Keratinocyte (primary cell): ENCODE data around the gene TSPEAR. TPM values are rescaled to one million over a fixed set of nuclear protein-coding genes. Genes with fewer than 3 reads are reported as not detected.

Experiments used
- DNase-seq: peaks from one replicate; pipeline ENCODE4 v3.0.0-alpha.2; 2011; ENCODE audit warnings: low read depth, missing footprints, low spot score
- FAIRE-seq: peaks from 2 replicates; lab custom pipeline; 2011; peaks lifted over from hg19 to GRCh38; lab: Jason Lieb, UNC
- H2AFZ ChIP-seq: 2 replicates; pipeline ENCODE4 v1.6.0; 2012; ENCODE audit warnings: low read length, control low read depth, inconsistent platforms; ENCODE audit not compliant: control insufficient read depth
- H3K27ac ChIP-seq: 2 replicates; pipeline ENCODE4 v1.5.1; 2011; ENCODE audit warnings: low read length; ENCODE audit not compliant: control insufficient read depth, insufficient read depth
- H3K27me3 ChIP-seq: 3 replicates; pipeline ENCODE4 v1.6.0; 2011; ENCODE audit warnings: low read length; ENCODE audit not compliant: control insufficient read depth, insufficient read depth; ENCODE audit errors: extremely low read depth
- H3K36me3 ChIP-seq, 2 experiments: 2 replicates in 1 of 2; 3 replicates in 1 of 2; pipeline ENCODE4 v1.5.1; 2011; ENCODE audit warnings: low read length in 2 of 2, mild to moderate bottlenecking in 1 of 2; ENCODE audit not compliant: control insufficient read depth in 2 of 2, insufficient read depth in 2 of 2; ENCODE audit errors: extremely low read depth in 1 of 2
- H3K4me1 ChIP-seq: 3 replicates; pipeline ENCODE4 v1.5.1; 2011; ENCODE audit warnings: low read length; ENCODE audit not compliant: control insufficient read depth, insufficient read depth; ENCODE audit errors: extremely low read depth
- H3K4me2 ChIP-seq: 3 replicates; pipeline ENCODE4 v1.6.0; 2011; ENCODE audit warnings: low read depth, low read length; ENCODE audit not compliant: control insufficient read depth, insufficient read depth; ENCODE audit errors: extremely low read depth
- H3K4me3 ChIP-seq, 3 experiments: fragments of 200-600 bp in 1 of 3; sonication (generic) in 1 of 3; 2 replicates in 2 of 3; 3 replicates in 1 of 3; pipeline ENCODE4 v1.5.1; 2011 to 2016; ENCODE audit warnings: low read length in 3 of 3, mild to moderate bottlenecking in 3 of 3, control low read depth in 2 of 3, inconsistent platforms in 1 of 3, low read depth in 1 of 3, mixed read lengths in 1 of 3, mixed run types in 1 of 3, moderate library complexity in 1 of 3; ENCODE audit not compliant: control insufficient read depth in 2 of 3, insufficient read depth in 2 of 3; ENCODE audit errors: extremely low read depth in 1 of 3
- H3K79me2 ChIP-seq: 2 replicates; pipeline ENCODE4 v1.6.0; 2012; ENCODE audit warnings: low read length; ENCODE audit not compliant: control insufficient read depth, insufficient read depth
- H3K9ac ChIP-seq: 3 replicates; pipeline ENCODE4 v1.6.0; 2011; ENCODE audit warnings: low read length; ENCODE audit not compliant: control insufficient read depth, insufficient read depth; ENCODE audit errors: extremely low read depth
- H3K9me1 ChIP-seq: 3 replicates; pipeline ENCODE4 v1.6.0; 2011; ENCODE audit warnings: low read length; ENCODE audit not compliant: control insufficient read depth, insufficient read depth; ENCODE audit errors: extremely low read depth
- H3K9me3 ChIP-seq: 2 replicates; pipeline ENCODE4 v1.5.1; 2012; ENCODE audit warnings: low read depth, low read length; ENCODE audit not compliant: control insufficient read depth
- H4K20me1 ChIP-seq: 3 replicates; pipeline ENCODE4 v1.6.0; 2011; ENCODE audit warnings: low read length; ENCODE audit not compliant: control insufficient read depth, insufficient read depth; ENCODE audit errors: extremely low read depth
- CTCF ChIP-seq, 3 experiments: IDR thresholded peaks in 1 of 3; conservative IDR thresholded peaks in 1 of 3; optimal IDR thresholded peaks in 1 of 3; 2 replicates in 2 of 3; 3 replicates in 1 of 3; pipeline versions ENCODE3 to v1.5.1; 2011; ENCODE audit warnings: low read length in 3 of 3, mild to moderate bottlenecking in 3 of 3, moderate library complexity in 2 of 3, control low read depth in 1 of 3, inconsistent platforms in 1 of 3; ENCODE audit not compliant: insufficient read depth in 2 of 3; ENCODE audit errors: extremely low read depth in 1 of 3
- EZH2 ChIP-seq: IDR thresholded peaks from one replicate; pipeline ENCODE4 v1.6.1; 2012; ENCODE audit warnings: inconsistent platforms, mild to moderate bottlenecking, low read length, moderate library complexity
- dilution Hi-C: fragments of 300-500 bp; cut with MboI; formaldehyde crosslinking; loops from one replicate; pipeline ENCODE4 v1.7.0; 2020; ENCODE audit warnings: low sequenced_read_pairs; ENCODE audit not compliant: extremely low pct_ligation_motif_present
- polyA plus RNA-seq, 5 experiments: library from polyadenylated mRNA; depleted of rRNA in 3 of 5; stranded (reverse) in 3 of 5; stranded (forward) in 1 of 5; unstranded in 1 of 5; fragments of >200 nt; gene quantifications; 1 replicate in 1 of 5; 2 replicates in 3 of 5; 3 replicates in 1 of 5; pipeline versions ENCODE4 v1.2.1 to v1.2.3, GENCODE V29; 2011 to 2012; ENCODE audit warnings: missing spikeins in 2 of 5, low read depth in 1 of 5, low replicate concordance in 1 of 5

TSPEAR gene
- polyA plus RNA-seq, 1 donor (not counting 4 experiments of a cell fraction or from before 2014, with no cell fraction given): 0.12 TPM

- TF ChIP-seq CTCF (optimal IDR thresholded peaks at IDR 0.05 in 1 of 3, IDR thresholded peaks at IDR 0.05 in 1 of 3, conservative IDR thresholded peaks at IDR 0.05 in 1 of 3; ENCODE audit: extremely low read depth in 1 of 3, insufficient read depth in 2 of 3, low read length in 3 of 3): no peak
- no peak for TF ChIP-seq EZH2
- DNase-seq: no peak
- H3K27me3 ChIP-seq: peaks cover 19% of the 10 kb centered on the region
Observed at GRCh38 chr21:44702973-44703730, 8.2 kb downstream of the TSPEAR start.

DNA sequence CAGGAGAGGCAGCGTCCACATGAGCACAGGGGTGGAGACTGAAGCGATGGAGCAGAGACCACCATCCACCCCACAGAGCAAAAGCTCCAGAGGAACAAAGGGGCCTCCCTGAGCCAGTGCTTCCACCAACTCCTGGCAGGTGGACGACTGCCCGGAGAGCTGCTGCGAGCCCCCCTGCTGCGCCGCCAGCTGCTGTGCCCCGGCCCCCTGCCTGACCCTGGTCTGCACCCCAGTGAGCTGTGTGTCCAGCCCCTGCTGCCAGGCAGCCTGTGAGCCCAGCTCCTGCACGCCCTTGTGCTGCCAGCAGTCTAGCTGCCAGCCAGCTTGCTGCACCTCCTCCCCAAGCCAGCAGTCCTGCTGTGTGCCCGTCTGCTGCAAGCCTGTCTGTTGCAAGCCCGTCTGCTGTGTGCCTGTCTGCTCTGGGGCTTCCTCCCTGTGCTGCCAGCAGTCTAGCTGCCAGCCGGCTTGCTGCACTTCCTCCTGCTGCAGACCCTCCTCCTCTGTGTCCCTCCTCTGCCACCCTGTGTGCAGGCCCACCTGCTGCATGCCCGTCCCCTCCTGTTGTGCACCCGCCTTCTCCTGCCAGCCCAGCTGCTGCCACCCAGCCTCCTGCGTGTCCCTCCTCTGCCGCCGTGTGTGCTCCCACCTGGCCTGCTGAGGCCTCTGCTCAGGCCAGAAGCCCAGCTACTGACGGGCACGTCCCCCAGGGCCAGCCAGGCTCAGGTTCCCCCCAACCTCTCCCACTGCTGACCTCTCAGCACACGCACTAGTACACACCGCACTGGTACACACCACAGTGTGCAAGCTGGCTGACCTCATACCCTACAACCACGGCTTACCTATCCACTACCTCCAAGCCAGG, 9.0 kb downstream of the TSPEAR start:
- Histone ChIP-seq H4K20me1 (no peaks in the 10 kb centered on the region), H3K4me3 (no peak overlapping the region), H3K9ac (no peak overlapping the region), H3K4me1 (no peaks in the 10 kb centered on the region), H3K79me2 (no peaks in the 10 kb centered on the region), H3K9me3 (peaks cover 4% of the 10 kb centered on the region), H3K36me3 (no peaks in the 10 kb centered on the region), H3K27ac (no peak overlapping the region), H2AFZ (no peak overlapping the region), H3K27me3 (peaks cover 21% of the 10 kb centered on the region), H3K9me1 (no peaks in the 10 kb centered on the region), H3K4me2 (no peak overlapping the region)
- TF ChIP-seq EZH2 (no peak), CTCF (optimal IDR thresholded peaks at IDR 0.05 in 1 of 3, IDR thresholded peaks at IDR 0.05 in 1 of 3, conservative IDR thresholded peaks at IDR 0.05 in 1 of 3; ENCODE audit: extremely low read depth in 1 of 3, insufficient read depth in 2 of 3, low read length in 3 of 3) (no peak)
- FAIRE-seq (no peak), DNase-seq (no peak)
- dilution Hi-C loops: no loop called here

More at GRCh38 chr21:44702973-44703730, 8.2 kb downstream of the TSPEAR start:
- H3K9me1 ChIP-seq: no peaks in the 10 kb centered on the region
- FAIRE-seq: no peak
- no peak overlapping the region for H3K4me2 ChIP-seq
- H3K36me3 ChIP-seq: no peaks in the 10 kb centered on the region
- no peaks in the 10 kb centered on the region for H4K20me1 ChIP-seq
- peaks cover 4% of the 10 kb centered on the region for H3K9me3 ChIP-seq
- no peak overlapping the region for H3K9ac ChIP-seq
- no peaks in the 10 kb centered on the region for H3K79me2 ChIP-seq
- H2AFZ ChIP-seq: no peak overlapping the region
- no peak overlapping the region for H3K4me3 ChIP-seq
- no peak overlapping the region for H3K27ac ChIP-seq
- dilution Hi-C loops: no loop called here
- no peaks in the 10 kb centered on the region for H3K4me1 ChIP-seq
